HepG2 (cell line): ENCODE data around the gene LIPH. TPM values are rescaled to one million over a fixed set of nuclear protein-coding genes. Genes with fewer than 3 reads are reported as not detected.

Source experiments
- ATAC-seq: fragments of 200-7000 bp; cut with Tn5 transposase; 3 replicates; pipeline ENCODE4 v1.9.1; 2020; ENCODE audit warnings: mild to moderate bottlenecking, moderate library complexity
- BruUV-seq: library from RNA; stranded (reverse); fragments of 400-500 nt; replicated peaks from 2 replicates; lab custom pipeline; 2021; lab: Mats Ljungman, UMichigan
- CTCF ChIA-PET: fragments of 300-600 bp; formaldehyde crosslinking; extraction: SDS; loops from one replicate; lab custom pipeline; 2021; ENCODE audit warnings: low total read pairs, inconsistent platforms, low intra/inter-chr PET ratio; lab: Yijun Ruan, JAX
- POLR2A ChIA-PET: fragments of 350-600 bp; sonication (Branson Sonifier 250); formaldehyde crosslinking; loops from one replicate; lab custom pipeline; 2020; ENCODE audit warnings: antibody characterized with exemption, inconsistent platforms; lab: Yijun Ruan, JAX
- DNase-seq: peaks from one replicate; pipeline ENCODE4 v3.0.0-alpha.2; 2015; ENCODE audit warnings: low spot score
- FAIRE-seq: peaks from 3 replicates; lab custom pipeline; 2011; peaks lifted over from hg19 to GRCh38; lab: Jason Lieb, UNC
- H2AFZ ChIP-seq: one replicate; pipeline ENCODE4 v1.6.1; 2011; ENCODE audit warnings: low read length, inconsistent platforms
- H3K27ac ChIP-seq: fragments of 300-600 bp; 3 replicates; pipeline ENCODE4 v1.8.0; 2011; ENCODE audit warnings: mixed run types, mild to moderate bottlenecking, mixed read lengths, low read length, inconsistent platforms; ENCODE audit not compliant: insufficient read depth; ENCODE audit errors: extremely low read length
- H3K27me3 ChIP-seq, 2 experiments: fragments of 200-600 bp in 1 of 2; 2 replicates in 1 of 2; 3 replicates in 1 of 2; pipeline versions ENCODE4 v1.6.0 to v1.8.0; 2011; ENCODE audit warnings: low read length in 2 of 2, mild to moderate bottlenecking in 2 of 2, moderate library complexity in 2 of 2, inconsistent platforms in 1 of 2; ENCODE audit not compliant: insufficient read depth in 2 of 2, control insufficient read depth in 1 of 2
- H3K36me3 ChIP-seq, 2 experiments: fragments of 200-600 bp in 1 of 2; replicated peaks in 1 of 2; 2 replicates in 1 of 2; 3 replicates in 1 of 2; pipeline versions ENCODE4 v1.5.1 to v1.8.0; 2011; ENCODE audit warnings: low read length in 2 of 2, inconsistent platforms in 1 of 2; ENCODE audit not compliant: insufficient read depth in 2 of 2, control insufficient read depth in 1 of 2
- H3K4me1 ChIP-seq: 2 replicates; pipeline ENCODE4 v1.5.1; 2012; ENCODE audit warnings: low read length, inconsistent platforms; ENCODE audit not compliant: insufficient read depth
- H3K4me2 ChIP-seq: 2 replicates; pipeline ENCODE4 v1.6.0; 2011; ENCODE audit warnings: low read depth, low read length, inconsistent platforms
- H3K4me3 ChIP-seq, 3 experiments: fragments of 200-600 bp in 1 of 3; sonication (generic), shearing (Covaris generic) in 1 of 3; replicated peaks in 1 of 3; 2 replicates each; pipeline ENCODE4 v1.5.1; 2011 to 2016; ENCODE audit warnings: low read length in 3 of 3, inconsistent platforms in 2 of 3, low read depth in 2 of 3, mild to moderate bottlenecking in 2 of 3, control low read depth in 1 of 3, mixed read lengths in 1 of 3; ENCODE audit not compliant: insufficient read depth in 1 of 3
- H3K79me2 ChIP-seq: one replicate; pipeline ENCODE4 v1.6.1; 2011; ENCODE audit warnings: low read length, inconsistent platforms; ENCODE audit not compliant: insufficient read depth
- H3K9ac ChIP-seq: 2 replicates; pipeline ENCODE4 v1.6.0; 2011; ENCODE audit warnings: mild to moderate bottlenecking, low read depth, low read length, inconsistent platforms; ENCODE audit not compliant: insufficient read depth
- H3K9me3 ChIP-seq: 2 replicates; pipeline ENCODE4 v1.5.1; 2012; ENCODE audit warnings: mild to moderate bottlenecking, low read length
- H4K20me1 ChIP-seq: 2 replicates; pipeline ENCODE4 v1.6.0; 2011; ENCODE audit warnings: inconsistent platforms, mild to moderate bottlenecking, low read length, moderate library complexity; ENCODE audit not compliant: insufficient read depth
- CREB3 ChIP-seq: sonication (generic); formaldehyde crosslinking; IDR thresholded peaks from 2 replicates; pipeline ENCODE4 v1.5.0; 2020; ENCODE audit warnings: missing genetic modification reagents
- FOSL1 ChIP-seq: sonication (generic); formaldehyde crosslinking; IDR thresholded peaks from 2 replicates; pipeline ENCODE4 v1.9.0; 2021; ENCODE audit warnings: missing genetic modification reagents, borderline replicate concordance
- FOSL2 ChIP-seq: sonication (generic); formaldehyde crosslinking; IDR thresholded peaks from 2 replicates; pipeline ENCODE4 v1.4.0; 2020; ENCODE audit warnings: missing genetic modification reagents
- HMG20A ChIP-seq: IDR thresholded peaks from 2 replicates; pipeline ENCODE4 v1.6.1; 2016; ENCODE audit warnings: borderline replicate concordance
- HNRNPL ChIP-seq: fragments of 200-400 bp; formaldehyde crosslinking; IDR thresholded peaks from 2 replicates; pipeline ENCODE4 v1.6.1; 2017; ENCODE audit warnings: mild to moderate bottlenecking, low read depth, low read length
- MIER3 ChIP-seq: IDR thresholded peaks from 2 replicates; pipeline ENCODE4 v1.6.1; 2016; ENCODE audit warnings: missing compliant biosample characterization, borderline replicate concordance
- NR2C2 ChIP-seq: sonication (generic); formaldehyde crosslinking; IDR thresholded peaks from 2 replicates; pipeline ENCODE4 v1.4.0; 2020; ENCODE audit warnings: missing genetic modification reagents, mild to moderate bottlenecking, moderate library complexity, borderline replicate concordance
- PBX3 ChIP-seq: sonication (generic); formaldehyde crosslinking; IDR thresholded peaks from 2 replicates; pipeline ENCODE4 v1.8.1; 2023; ENCODE audit warnings: missing genetic modification reagents, inconsistent platforms, borderline replicate concordance
- SCMH1 ChIP-seq: sonication (generic); formaldehyde crosslinking; IDR thresholded peaks from 2 replicates; pipeline ENCODE4 v1.9.0; 2021; ENCODE audit warnings: missing genetic modification reagents, mild to moderate bottlenecking, borderline replicate concordance
- TCF7 ChIP-seq: sonication (generic); IDR thresholded peaks from 2 replicates; pipeline ENCODE4 v1.6.1; 2016; ENCODE audit warnings: antibody characterized with exemption, low read depth
- ZNF687 ChIP-seq: sonication (generic); formaldehyde crosslinking; IDR thresholded peaks from 2 replicates; pipeline ENCODE4 v1.5.1; 2020; ENCODE audit warnings: mild to moderate bottlenecking, missing genetic modification reagents, moderate library complexity
- WGBS: methylation state at CpG from one replicate; pipeline ENCODE4 v1.1.6; 2017; ENCODE audit warnings: low lambda C conversion rate; 5-methylcytosine and 5-hydroxymethylcytosine counted together
- in situ Hi-C: cut with HindIII; loops from 2 replicates; pipeline ENCODE4 v1.10.0; 2017; ENCODE audit warnings: low pct_unique_long_range_greater_than_20kb; ENCODE audit not compliant: extremely low pct_ligation_motif_present
- intact Hi-C: fragments of 100-400 bp; cut with micrococcal nuclease; formaldehyde crosslinking; loops from one replicate; pipeline ENCODE4 v1.10.0; 2022; ENCODE audit not compliant: unreplicated experiment
- polyA plus RNA-seq, 8 experiments: library from polyadenylated mRNA; depleted of rRNA in 3 of 8; stranded (reverse) in 7 of 8; unstranded in 1 of 8; fragments of >200 nt; fragmentation: Illumina TruSeq in 4 of 8; extraction: Trizol in 4 of 8; gene quantifications; 2 replicates each; pipeline versions ENCODE4 v1.2.1 to v1.2.3, GENCODE V29; 2011 to 2016; ENCODE audit warnings: low read depth in 4 of 8, missing spikeins in 1 of 8, mixed read lengths in 1 of 8; ENCODE audit not compliant: insufficient read depth in 1 of 8
- total RNA-seq, 5 experiments: library from RNA; depleted of rRNA; stranded (reverse); fragments of >200 nt; fragmentation: Illumina TruSeq; extraction: Trizol; gene quantifications; 2 replicates each; pipeline ENCODE4 v1.2.3, GENCODE V29; 2016; ENCODE audit warnings: low read depth in 1 of 5
- TF ChIP-seq, protein P1 (sequence below): IDR thresholded peaks from 2 replicates; pipeline ENCODE4 v1.4.0; 2020; ENCODE audit warnings: mild to moderate bottlenecking, missing genetic modification reagents
- TF ChIP-seq, protein P2 (sequence below): IDR thresholded peaks from 2 replicates; pipeline ENCODE4 v1.6.1; 2018; ENCODE audit warnings: missing genetic modification reagents, mild to moderate bottlenecking, missing compliant biosample characterization

The LIPH gene
- total and polyA plus RNA-seq, 2 of the 13 experiments (the other 11 are each of a cell fraction or from before 2014, with no cell fraction given), result 0.09 to 0.34 TPM

DNA sequence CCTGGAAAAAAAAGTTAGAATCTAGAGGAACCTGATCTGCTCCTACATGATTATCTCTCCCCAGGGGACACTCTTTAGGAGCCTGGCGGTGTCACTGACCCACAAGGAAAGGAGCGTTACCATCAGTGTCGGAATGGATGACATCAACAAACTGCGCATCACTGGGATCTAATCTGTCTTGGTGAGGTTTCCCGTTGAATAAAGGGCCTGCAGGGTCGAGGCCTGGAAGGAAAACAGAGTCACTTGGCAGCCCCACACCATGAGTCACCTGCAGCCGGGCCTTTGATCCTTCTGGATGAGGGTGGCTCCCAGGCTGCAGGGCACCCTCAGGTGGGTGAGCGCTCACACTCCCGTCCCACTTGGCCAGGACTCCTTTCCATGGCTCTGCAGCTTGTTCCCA lies 25.0 kb downstream of the LIPH start:
- WGBS, result 23% methylated on average over 7 of the region's 9 CpGs
- in situ Hi-C loops (no loop called here), intact Hi-C loops (no loop called here)
- Histone ChIP-seq H4K20me1 (no peaks in the 10 kb centered on the region), H3K4me3 (no peak overlapping the region), H3K9ac (no peak overlapping the region), H3K36me3 (no peaks in the 10 kb centered on the region), H2AFZ (no peak overlapping the region), H3K27ac (no peak overlapping the region), H3K4me2 (peak overlapping the region; percentile 49; the same call in 1 of the 2 replicates), H3K9me3 (no peaks in the 10 kb centered on the region), H3K79me2 (no peaks in the 10 kb centered on the region), H3K27me3 (0 out of 5 replicates have a peak, but pooled peaks cover 0 to 3% of the 10 kb centered on the region in 2 experiments), H3K4me1 (peaks cover 6% of the 10 kb centered on the region; the same call in 1 of the 2 replicates)
- BruUV-seq, result no TSS peak
- ATAC-seq (peak; percentile 80), DNase-seq (peak; percentile 52), FAIRE-seq (no peak)
- POLR2A ChIA-PET, result no interaction called here
- CTCF ChIA-PET, result no interaction called here
- 0 out of 2 replicates have a peak, but pooled peaks have one; percentile 33 for TF ChIP-seq HNRNPL
- 0 out of 2 replicates have a peak, but pooled peaks have one; percentile 32 for TF ChIP-seq FOSL1 (CRISPR knock-in tag)
- TF ChIP-seq, protein P1, sequence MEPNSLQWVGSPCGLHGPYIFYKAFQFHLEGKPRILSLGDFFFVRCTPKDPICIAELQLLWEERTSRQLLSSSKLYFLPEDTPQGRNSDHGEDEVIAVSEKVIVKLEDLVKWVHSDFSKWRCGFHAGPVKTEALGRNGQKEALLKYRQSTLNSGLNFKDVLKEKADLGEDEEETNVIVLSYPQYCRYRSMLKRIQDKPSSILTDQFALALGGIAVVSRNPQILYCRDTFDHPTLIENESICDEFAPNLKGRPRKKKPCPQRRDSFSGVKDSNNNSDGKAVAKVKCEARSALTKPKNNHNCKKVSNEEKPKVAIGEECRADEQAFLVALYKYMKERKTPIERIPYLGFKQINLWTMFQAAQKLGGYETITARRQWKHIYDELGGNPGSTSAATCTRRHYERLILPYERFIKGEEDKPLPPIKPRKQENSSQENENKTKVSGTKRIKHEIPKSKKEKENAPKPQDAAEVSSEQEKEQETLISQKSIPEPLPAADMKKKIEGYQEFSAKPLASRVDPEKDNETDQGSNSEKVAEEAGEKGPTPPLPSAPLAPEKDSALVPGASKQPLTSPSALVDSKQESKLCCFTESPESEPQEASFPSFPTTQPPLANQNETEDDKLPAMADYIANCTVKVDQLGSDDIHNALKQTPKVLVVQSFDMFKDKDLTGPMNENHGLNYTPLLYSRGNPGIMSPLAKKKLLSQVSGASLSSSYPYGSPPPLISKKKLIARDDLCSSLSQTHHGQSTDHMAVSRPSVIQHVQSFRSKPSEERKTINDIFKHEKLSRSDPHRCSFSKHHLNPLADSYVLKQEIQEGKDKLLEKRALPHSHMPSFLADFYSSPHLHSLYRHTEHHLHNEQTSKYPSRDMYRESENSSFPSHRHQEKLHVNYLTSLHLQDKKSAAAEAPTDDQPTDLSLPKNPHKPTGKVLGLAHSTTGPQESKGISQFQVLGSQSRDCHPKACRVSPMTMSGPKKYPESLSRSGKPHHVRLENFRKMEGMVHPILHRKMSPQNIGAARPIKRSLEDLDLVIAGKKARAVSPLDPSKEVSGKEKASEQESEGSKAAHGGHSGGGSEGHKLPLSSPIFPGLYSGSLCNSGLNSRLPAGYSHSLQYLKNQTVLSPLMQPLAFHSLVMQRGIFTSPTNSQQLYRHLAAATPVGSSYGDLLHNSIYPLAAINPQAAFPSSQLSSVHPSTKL (CRISPR knock-in tag), result peak; percentile 38; the same call in 1 of the 2 replicates
- TF ChIP-seq TCF7, result peak; percentile 56; the same call in 1 of the 2 replicates
- TF ChIP-seq NR2C2 (CRISPR knock-in tag), result no peak
- TF ChIP-seq, protein P2, sequence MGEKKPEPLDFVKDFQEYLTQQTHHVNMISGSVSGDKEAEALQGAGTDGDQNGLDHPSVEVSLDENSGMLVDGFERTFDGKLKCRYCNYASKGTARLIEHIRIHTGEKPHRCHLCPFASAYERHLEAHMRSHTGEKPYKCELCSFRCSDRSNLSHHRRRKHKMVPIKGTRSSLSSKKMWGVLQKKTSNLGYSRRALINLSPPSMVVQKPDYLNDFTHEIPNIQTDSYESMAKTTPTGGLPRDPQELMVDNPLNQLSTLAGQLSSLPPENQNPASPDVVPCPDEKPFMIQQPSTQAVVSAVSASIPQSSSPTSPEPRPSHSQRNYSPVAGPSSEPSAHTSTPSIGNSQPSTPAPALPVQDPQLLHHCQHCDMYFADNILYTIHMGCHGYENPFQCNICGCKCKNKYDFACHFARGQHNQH (CRISPR knock-in tag), result no peak
- no peak for TF ChIP-seq MIER3
- no peak for TF ChIP-seq SCMH1 (CRISPR knock-in tag)
- peak; percentile 33; the same call in 1 of the 2 replicates for TF ChIP-seq HMG20A (CRISPR knock-in tag)
- peak; percentile 91 for TF ChIP-seq FOSL2 (CRISPR knock-in tag)
- TF ChIP-seq ZNF687 (CRISPR knock-in tag), result peak; percentile 24; the same call in 1 of the 2 replicates
- TF ChIP-seq CREB3 (CRISPR knock-in tag), result no peak
- TF ChIP-seq PBX3, result no peak
